ENCODE data around the gene UGT2B11. TPM values are rescaled to one million over a fixed set of nuclear protein-coding genes. Genes with fewer than 3 reads are reported as not detected.
"Not testable (repeated sequence)": the region's sequence is repeated elsewhere in the genome, so short reads cannot be mapped to it uniquely, and the experiment has no call there.

The UGT2B11 gene
- total RNA-seq (not detected), polyA plus RNA-seq (not detected)

DNA sequence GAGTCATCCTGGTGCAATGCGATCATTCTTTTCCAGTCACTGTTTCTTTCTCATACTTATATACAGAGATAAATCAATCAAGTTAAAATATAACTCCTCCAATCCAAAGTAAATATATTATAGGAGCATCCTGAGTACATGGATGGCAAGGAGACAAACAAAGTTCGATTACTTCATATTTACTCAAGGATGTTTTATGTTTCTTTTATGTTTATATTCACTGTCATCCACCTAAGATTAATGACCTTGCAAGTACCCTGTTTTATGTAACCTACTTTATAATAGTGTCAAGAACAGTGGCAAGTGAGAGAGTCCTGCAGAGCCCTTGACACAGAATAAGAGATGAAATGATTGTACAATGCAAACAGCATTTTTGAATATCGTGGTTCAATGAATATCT is at the start of gene UGT2B11:
Gene UGT2B11 (minus strand): TSS at position 33 of the 400 bp plus-strand sequence. CDS start 26 bp downstream, at position 7.
- Histone ChIP-seq H3K4me1 (ENCODE audit: insufficient read depth) (no peaks in the 10 kb centered on the region), H3K27ac (ENCODE audit: low read depth) (no peak within 1 kb of the TSS), H3K4me3 (ENCODE audit: low read depth, low read length) (no peak within 1 kb of the TSS), H3K36me3 (ENCODE audit: insufficient read depth) (no peaks in the 10 kb centered on the region)
- DNase-seq (ENCODE audit: extremely low spot score), result no peak
- WGBS, result 45% methylated on average over 3 of the region's 3 CpGs

DNA sequence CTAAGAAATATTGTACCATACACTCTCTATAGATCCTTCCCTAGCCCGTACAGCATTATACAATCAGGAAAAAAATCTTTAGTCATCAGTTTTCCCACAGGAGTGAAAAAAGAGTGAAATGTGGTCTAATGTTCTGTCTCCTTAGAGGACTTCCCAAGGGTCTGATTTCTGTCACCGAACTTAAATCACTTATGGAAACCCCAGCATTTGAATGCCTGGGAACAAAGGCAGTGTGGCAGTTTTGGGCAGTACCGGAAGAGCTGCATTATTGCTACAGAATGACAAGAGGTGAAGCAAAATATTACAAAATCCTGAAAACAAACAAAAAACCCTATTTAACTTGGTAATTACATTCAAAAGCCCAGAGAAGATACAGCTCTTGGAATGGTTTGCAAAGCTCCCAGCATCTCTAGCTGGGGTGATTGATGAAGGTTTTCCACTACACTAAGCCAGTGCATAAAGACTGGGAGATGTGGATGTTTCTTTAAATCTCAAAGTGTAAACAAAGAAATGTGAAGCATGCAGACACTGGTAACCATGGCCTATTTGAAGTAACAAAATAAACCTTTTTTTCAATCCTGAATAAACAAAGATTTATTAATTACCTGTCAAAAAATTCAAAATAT is 38.7 kb upstream of the UGT2B11 start:
- WGBS, result 86% methylated on average over 3 of the region's 3 CpGs
- H3K4me1 ChIP-seq (ENCODE audit: insufficient read depth); H3K36me3 ChIP-seq (ENCODE audit: insufficient read depth); H3K27ac ChIP-seq (ENCODE audit: low read depth); H3K4me3 ChIP-seq (ENCODE audit: low read depth, low read length); DNase-seq (ENCODE audit: extremely low spot score): not testable (repeated sequence)

DNA sequence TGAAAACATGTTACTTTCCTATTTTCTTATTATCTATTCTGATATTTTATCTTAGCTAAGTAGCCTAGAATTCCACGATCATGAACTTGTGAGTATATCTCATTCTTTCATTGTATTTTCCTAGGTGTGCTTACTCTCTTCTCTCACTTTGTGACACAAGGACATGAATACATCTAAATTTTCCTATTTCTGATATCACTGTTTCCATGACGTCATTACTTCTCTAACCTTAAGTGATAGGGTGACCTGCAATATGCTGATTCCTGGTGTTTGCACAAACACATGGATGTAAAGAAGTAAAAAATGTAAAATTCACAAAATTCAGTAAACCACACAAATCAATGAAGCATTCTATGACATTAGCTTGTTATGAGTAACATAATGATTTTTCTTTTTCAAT is 36.3 kb upstream of the UGT2B11 start:
- H3K27ac ChIP-seq (ENCODE audit: low read depth); H3K4me1 ChIP-seq (ENCODE audit: insufficient read depth); DNase-seq (ENCODE audit: extremely low spot score); H3K36me3 ChIP-seq (ENCODE audit: insufficient read depth); H3K4me3 ChIP-seq (ENCODE audit: low read depth, low read length): not testable (repeated sequence)
- 82% methylated on average over 2 of the region's 2 CpGs for WGBS

DNA sequence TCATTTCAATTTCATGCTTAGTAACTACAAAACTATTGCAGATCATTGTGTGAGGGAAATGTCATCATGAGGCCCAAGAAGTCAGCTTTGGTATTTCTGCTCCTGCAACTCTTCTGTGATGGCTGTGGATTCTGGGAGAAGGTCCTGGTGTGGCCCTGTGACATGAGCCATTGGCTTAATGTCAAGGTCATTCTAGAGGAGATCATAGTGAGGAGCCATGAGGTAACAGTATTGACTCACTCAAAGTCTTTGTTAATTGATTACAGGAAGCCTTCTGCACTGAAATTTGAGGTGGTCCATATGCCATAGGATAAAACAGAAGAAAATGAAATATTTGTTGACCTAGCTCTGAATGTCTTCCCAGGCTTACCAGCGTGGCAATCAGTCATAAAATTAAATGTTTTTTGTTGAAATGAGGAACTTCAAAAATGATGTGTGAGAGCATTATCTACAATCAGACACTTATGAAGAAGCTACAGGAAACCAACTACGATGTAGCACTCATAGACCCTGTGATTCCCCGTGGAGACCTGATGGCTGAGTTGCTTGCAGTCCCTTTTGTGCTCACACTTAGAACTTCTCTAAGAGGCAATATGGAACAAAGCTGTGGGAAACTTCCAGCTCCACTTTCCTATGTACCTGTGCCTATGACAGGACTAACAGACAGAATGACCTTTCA is 28.2 kb upstream of the UGT2B11 start:
- not testable (repeated sequence) for H3K27ac ChIP-seq (ENCODE audit: low read depth); H3K4me3 ChIP-seq (ENCODE audit: low read depth, low read length); H3K4me1 ChIP-seq (ENCODE audit: insufficient read depth); H3K36me3 ChIP-seq (ENCODE audit: insufficient read depth); DNase-seq (ENCODE audit: extremely low spot score)
- WGBS, result 87% methylated on average over 3 of the region's 3 CpGs

DNA sequence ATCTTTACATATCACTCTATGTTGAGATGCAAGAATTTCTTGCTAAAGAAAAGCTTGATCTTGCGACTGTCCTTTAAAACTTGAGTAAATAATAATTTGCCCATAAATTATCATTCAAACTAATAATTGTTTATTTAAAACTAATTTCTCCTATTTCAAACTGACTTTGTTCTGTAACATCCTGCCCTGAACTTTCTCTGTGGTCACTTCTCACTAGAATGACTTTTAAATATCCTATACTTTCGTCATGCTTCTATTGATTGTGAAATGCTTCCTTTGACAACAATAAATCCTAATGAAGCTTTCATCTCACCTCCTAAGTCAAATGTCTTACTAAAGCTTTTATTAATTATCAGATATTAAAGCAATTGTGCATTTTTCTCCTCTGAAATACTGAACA is 27.2 kb upstream of the UGT2B11 start:
- H3K4me1 ChIP-seq (ENCODE audit: insufficient read depth); H3K27ac ChIP-seq (ENCODE audit: low read depth); DNase-seq (ENCODE audit: extremely low spot score); H3K36me3 ChIP-seq (ENCODE audit: insufficient read depth); H3K4me3 ChIP-seq (ENCODE audit: low read depth, low read length): not testable (repeated sequence)
- WGBS, result 81% methylated on average over 2 of the region's 2 CpGs

DNA sequence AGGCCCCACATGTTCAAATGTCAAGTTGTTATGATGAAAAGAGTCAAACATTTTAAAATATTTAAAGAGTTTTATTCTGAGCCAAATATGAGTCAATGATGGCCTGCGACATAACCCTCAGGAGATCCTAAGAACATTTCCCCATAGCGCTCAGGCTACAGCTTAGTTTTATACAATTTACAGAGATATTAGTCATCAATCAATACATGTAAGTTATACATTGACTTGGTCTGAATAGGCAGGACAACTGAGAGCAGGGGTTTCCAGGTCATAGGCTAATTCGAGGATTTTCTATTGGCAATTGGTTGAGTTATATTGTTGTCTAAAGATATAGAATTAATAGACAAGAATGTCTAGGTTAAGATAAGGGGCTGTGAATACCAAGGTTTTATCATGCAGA is 26.2 kb upstream of the UGT2B11 start:
- H3K4me3 ChIP-seq (ENCODE audit: low read depth, low read length); H3K27ac ChIP-seq (ENCODE audit: low read depth); H3K36me3 ChIP-seq (ENCODE audit: insufficient read depth); H3K4me1 ChIP-seq (ENCODE audit: insufficient read depth); DNase-seq (ENCODE audit: extremely low spot score): not testable (repeated sequence)
- WGBS, result 87% methylated on average over 3 of the region's 3 CpGs

DNA sequence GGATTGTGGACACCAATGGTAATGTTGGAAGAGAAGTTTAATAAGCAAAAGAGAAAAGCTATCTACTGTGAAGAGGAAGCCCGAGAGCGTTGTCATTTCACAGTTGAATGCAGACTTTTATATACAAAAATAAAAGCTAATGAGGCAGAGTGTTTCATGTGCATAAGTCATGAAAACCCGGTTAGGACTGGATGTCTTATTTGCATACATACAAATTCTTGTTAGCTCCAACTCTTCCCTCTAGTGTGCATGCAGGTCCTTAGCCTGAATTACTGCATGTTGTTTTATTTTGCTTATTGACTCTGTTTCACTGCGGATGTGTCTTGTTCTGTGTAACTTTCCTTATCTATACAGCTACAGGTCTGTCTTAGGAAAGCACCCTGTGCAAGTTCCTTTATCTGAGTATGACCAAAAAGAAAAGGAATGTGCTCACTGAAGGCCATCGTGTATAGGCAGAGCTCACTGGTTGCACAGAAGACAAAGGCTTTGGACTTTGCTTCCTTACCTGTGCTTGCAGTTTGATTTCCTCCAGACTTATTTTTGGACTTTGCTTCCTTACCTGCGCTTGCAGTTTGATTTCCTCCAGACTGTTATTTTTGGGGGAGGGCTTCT is 25.1 kb upstream of the UGT2B11 start:
- Histone ChIP-seq H3K4me1 (ENCODE audit: insufficient read depth) (no peaks in the 10 kb centered on the region), H3K27ac (ENCODE audit: low read depth) (no peak overlapping the region), H3K4me3 (ENCODE audit: low read depth, low read length) (no peak overlapping the region), H3K36me3 (ENCODE audit: insufficient read depth) (no peaks in the 10 kb centered on the region)
- WGBS, result 61% methylated on average over 6 of the region's 6 CpGs
- no peak for DNase-seq (ENCODE audit: extremely low spot score)

DNA sequence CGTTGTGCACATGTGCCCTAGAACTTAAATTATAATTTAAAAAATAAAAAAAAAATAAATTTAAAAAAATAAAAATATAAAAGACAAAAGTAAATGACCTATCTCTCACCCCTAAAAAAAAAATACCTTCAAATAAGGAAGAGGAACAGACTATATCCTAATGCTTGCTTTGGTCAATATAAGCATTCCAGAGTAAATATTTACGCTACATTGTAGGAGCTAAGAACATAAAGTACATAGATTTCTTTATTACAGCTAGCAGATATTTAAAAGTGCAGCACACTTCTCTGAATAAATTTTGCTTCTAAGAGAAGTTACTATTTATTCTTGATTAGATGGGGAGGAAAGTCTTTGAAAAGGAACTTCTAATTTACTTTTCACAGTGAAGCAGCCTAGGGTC is 24.5 kb upstream of the UGT2B11 start:
- Histone ChIP-seq H3K36me3 (ENCODE audit: insufficient read depth) (no peaks in the 10 kb centered on the region), H3K4me3 (ENCODE audit: low read depth, low read length) (no peak overlapping the region), H3K4me1 (ENCODE audit: insufficient read depth) (no peaks in the 10 kb centered on the region), H3K27ac (ENCODE audit: low read depth) (no peak overlapping the region)
- WGBS, result 79% methylated on average over 2 of the region's 2 CpGs
- DNase-seq (ENCODE audit: extremely low spot score), result no peak

DNA sequence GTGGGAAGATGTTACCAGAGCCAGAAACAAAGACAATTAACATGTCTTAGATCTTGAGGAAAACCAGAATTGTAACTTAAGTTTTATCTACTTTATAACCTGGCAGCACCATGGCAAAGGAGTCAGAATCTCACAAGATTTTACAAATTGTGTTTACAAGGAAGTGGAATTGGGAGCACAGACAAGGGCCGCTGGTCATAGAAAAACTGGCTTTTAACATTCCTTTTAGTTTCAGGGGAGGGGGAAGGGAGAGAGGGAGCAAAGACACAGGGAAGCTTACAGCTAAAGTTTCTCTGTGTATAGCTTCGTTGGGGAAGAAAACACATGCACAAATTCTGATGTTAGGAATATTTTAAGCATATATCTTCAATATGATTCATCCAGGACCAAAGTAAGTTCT is 10.3 kb upstream of the UGT2B11 start:
- DNase-seq (ENCODE audit: extremely low spot score), result peak; percentile 6
- H3K36me3 ChIP-seq (ENCODE audit: insufficient read depth), result no peaks in the 10 kb centered on the region
- no peaks in the 10 kb centered on the region for H3K4me1 ChIP-seq (ENCODE audit: insufficient read depth)
- H3K4me3 ChIP-seq (ENCODE audit: low read depth, low read length), result no peak overlapping the region
- no peak overlapping the region for H3K27ac ChIP-seq (ENCODE audit: low read depth)
- 3% methylated on average over 2 of the region's 2 CpGs for WGBS

DNA sequence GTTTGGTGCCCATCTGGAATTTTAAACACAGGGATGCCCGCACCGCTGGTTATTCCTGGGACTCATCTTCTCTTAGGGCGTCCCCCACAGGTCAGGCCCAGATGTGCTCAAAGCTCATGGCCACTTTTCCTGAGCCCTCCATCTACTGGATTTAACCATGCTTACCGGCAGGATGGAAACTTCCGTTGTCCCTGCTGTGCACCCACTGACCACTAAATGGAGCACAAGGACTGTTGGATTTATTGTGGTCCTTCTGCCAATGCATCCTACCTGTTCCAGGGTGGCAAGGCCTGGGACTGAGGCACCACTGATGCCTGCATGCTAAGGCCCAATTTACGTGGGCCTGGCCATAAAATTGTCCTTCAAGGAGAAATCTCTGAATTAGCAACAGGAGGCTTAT is 8.7 kb upstream of the UGT2B11 start:
- H3K27ac ChIP-seq (ENCODE audit: low read depth); H3K4me3 ChIP-seq (ENCODE audit: low read depth, low read length); H3K36me3 ChIP-seq (ENCODE audit: insufficient read depth); DNase-seq (ENCODE audit: extremely low spot score); H3K4me1 ChIP-seq (ENCODE audit: insufficient read depth): not testable (repeated sequence)
- 95% methylated on average over 6 of the region's 6 CpGs for WGBS

DNA sequence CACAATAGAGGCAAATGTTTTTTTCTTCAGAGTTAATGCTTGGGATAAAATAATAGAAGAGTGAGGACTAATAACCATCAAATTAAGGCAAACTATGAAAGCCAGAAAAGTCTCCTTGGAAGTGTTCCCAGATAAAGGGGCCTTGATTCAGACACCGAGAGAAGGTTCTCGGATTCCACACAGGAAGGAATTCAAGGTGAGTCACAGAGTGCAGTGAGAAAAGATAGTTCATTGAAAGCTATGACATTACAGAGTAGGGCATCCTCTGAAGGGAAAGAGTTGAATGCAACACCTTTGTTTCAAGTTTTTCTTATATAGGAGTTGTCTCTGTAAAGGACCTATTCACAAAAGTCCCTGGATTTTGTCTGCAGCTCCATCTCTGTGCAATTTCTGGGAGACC is 3.9 kb upstream of the UGT2B11 start:
- WGBS, result 83% methylated on average over 2 of the region's 2 CpGs
- H3K27ac ChIP-seq (ENCODE audit: low read depth); DNase-seq (ENCODE audit: extremely low spot score): not testable (repeated sequence)

DNA sequence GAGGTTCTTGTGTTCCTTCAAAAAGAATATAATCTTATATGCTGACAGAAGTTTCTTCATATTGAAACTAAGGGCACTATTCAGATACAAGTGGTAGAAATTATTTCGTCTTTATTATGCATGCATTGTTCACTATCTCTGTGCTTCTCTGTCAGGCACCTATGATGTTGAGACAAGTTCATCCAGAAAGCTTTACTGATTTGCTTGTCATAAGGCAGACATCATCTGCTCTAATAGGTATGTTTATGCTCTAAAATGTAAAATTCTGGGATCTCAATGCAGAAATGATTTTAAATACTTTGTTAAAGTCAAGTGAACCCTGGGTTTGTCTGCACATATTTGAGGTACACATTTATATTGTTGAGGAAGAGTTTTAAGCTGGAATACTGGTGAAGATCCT is 3.6 kb downstream of the UGT2B11 start:
- Histone ChIP-seq H3K27ac (ENCODE audit: low read depth) (no peak overlapping the region), H3K4me3 (ENCODE audit: low read depth, low read length) (no peak overlapping the region), H3K36me3 (ENCODE audit: insufficient read depth) (no peaks in the 10 kb centered on the region), H3K4me1 (ENCODE audit: insufficient read depth) (no peaks in the 10 kb centered on the region)
- 75% methylated on average over 1 of the region's 1 CpG for WGBS
- no peak for DNase-seq (ENCODE audit: extremely low spot score)

More for the DNA sequence above, 3.9 kb upstream of the UGT2B11 start:
- not testable (repeated sequence) for H3K4me3 ChIP-seq (ENCODE audit: low read depth, low read length); H3K36me3 ChIP-seq (ENCODE audit: insufficient read depth); H3K4me1 ChIP-seq (ENCODE audit: insufficient read depth)

DNA sequence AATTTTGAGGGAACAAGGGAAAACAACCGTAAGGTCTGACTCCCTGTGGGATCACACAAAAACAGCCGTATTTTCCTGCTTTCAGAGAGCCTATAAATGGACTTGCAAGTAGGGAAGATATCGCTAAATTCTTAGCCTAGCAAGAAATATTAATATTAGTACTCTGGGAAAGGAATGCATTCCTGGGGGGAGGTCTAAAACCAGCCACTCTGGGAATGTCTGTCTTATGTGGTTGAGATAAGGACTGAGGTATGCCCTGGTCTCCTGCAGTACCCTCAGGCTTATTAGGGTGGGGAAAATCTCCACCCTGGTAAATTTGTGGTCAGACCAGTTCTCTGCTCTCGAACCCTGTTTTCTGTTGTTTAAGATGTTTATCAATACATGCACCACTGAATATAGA is 16.0 kb downstream of the UGT2B11 start:
- WGBS, result 85% methylated on average over 4 of the region's 4 CpGs
- DNase-seq (ENCODE audit: extremely low spot score); H3K4me1 ChIP-seq (ENCODE audit: insufficient read depth); H3K36me3 ChIP-seq (ENCODE audit: insufficient read depth); H3K4me3 ChIP-seq (ENCODE audit: low read depth, low read length); H3K27ac ChIP-seq (ENCODE audit: low read depth): not testable (repeated sequence)

Measured in urinary bladder (tissue), 4 donors.